Epidermal melanocyte (primary cell): Measurements from ENCODE around the gene SHB.

Source experiments
- DNase-seq: peaks from one replicate; pipeline ENCODE4 v3.0.0; 2011; ENCODE audit warnings: low spot score; ENCODE audit not compliant: insufficient read length

SHB gene

DNA sequence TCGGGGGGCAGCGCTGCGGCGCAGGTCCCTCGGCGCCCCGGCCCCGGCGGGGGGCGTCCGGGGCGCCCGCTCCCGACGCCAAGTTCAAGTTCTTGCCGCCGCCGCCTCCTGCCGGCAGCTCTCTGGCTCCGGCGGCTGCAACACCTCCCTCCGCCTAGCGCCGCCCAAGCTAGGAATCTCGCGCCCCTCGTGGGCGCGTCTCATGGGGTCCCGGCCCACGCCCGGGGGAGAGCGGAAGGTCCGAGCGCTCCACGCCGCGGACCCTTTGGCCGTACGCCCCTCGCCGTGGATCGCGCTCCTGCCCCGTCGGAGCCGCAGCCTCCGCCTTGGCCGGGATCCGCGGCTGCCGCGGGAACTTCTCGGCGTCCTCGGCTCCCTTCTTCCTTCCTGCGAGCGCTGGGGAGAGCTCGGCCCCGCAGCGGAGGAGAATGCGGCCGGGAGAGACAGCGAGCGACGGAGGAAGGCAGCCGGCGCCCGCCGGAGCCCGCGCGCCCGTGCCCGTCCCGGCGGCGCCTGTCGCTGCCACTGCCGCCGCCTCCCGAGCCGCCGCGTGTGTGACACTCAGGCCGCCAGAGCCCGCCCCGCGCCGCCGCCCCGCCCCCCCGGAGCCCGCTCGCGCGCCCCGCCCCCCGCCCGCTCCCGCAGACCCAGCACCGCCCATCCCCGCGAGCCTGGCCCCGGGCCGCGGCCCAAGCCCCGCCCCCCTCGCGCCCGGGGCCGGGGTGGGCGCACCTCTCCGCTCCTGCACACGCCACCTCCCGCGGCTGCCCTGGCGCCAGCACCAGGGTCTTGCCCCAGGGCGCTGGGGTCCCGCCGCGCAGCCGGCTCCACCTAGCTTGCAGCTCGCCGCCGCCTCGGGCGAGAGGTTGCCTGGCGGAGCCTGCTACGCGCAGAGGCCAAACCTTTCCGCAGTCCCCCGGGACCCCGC lies at the start of gene SHB:
TSS of gene SHB (minus strand) at position 527 of the 928 bp plus-strand sequence. CDS start 582 bp downstream, outside the sequence.
- DNase-seq = peak; percentile 81

- no peak for DNase-seq
Measured at GRCh38 chr9:38117651-38118050, 48.6 kb upstream of the SHB start.

- no peak for DNase-seq
Measured at GRCh38 chr9:38114905-38115304, 45.9 kb upstream of the SHB start.

GRCh38 chr9:38112456-38112855 lies 43.4 kb upstream of the SHB start:
- no peak for DNase-seq

DNA sequence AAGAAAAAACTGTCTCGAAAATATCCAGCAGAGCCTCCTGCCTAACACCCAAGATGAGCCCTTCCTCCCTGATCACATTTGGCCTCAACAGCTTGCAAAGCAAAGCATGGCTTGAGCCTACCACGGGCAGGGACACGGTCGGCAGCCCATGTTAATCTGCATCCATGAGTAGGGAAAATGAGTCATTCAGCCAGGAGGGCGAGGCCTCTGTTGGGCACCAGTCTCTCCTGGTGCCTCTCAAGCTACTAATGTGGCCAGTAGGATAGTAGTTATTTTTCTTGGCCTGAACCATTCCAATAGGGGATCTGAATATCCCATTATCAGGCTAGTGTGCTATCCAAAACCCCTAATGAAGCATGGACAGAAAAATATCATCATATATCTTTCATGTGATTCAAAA lies 43.0 kb upstream of the SHB start:
- no peak for DNase-seq

GRCh38 chr9:38110476-38110875 lies 41.4 kb upstream of the SHB start:
- DNase-seq = no peak

DNA sequence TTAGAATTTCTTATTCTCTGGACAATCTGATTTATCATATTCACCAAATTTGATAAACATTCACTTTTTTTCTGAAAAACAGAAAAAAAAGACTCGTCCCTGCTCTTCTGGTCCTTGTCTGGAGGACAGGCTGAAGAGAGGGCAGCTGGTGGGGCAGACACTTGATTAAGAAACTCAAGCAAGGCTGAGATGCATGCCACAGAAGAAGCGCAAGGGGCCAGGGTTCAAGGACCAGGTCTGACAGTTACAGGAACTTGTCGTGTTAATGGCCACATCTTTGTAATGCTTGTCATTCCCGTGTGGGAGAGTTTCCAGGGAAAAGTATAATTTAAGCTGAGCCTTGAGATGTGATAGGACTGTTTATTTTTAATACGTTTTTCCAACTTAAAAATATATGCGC lies 40.6 kb upstream of the SHB start:
- DNase-seq = no peak

- DNase-seq = no peak
Measured at GRCh38 chr9:38108326-38108725, 39.3 kb upstream of the SHB start.

DNA sequence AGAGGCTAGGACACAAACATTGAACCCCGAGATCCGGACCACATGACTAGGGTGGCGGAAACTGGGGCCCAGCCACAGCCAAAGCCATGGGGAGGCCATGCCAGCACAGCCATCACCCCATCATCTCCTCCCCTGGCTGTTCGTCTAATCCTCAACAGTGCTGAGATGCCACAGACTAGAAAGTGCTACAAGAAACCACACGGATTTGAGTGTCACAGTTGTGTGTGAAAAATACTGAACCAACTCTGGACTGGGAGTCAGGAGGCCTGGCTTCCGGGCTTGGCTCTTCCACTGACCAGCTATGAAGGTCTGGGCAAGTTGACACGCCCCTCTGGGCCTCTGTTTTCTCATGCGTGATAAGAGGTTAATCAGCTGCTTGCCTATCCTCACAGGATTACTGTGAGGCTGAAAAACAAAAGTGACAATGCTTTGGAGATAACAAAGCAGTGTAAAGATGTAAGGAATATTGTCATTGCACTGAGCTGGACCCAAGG lies 38.8 kb upstream of the SHB start:
- no peak for DNase-seq

DNA sequence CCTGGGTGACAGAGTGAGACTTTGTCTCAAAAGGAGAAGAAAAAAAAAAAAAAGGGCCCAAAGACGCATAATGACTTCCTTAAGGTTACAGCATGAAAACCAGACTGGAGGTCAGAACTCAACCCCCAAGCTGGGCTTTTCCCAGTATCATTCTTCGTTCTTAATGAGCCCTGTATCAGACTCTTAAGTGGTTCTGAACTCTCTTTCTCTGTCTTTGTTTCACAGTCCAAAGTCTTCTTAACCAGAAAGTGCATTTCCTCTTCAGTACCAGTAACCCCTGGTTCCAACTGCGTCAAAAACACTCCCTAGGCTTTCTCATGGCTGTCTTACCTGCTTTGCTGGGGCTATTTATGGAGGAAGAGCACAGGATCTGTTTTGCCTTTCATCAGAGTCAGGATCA lies 38.4 kb upstream of the SHB start:
- DNase-seq = no peak

GRCh38 chr9:38106488-38106887 lies 37.5 kb upstream of the SHB start:
- DNase-seq = no peak

DNA sequence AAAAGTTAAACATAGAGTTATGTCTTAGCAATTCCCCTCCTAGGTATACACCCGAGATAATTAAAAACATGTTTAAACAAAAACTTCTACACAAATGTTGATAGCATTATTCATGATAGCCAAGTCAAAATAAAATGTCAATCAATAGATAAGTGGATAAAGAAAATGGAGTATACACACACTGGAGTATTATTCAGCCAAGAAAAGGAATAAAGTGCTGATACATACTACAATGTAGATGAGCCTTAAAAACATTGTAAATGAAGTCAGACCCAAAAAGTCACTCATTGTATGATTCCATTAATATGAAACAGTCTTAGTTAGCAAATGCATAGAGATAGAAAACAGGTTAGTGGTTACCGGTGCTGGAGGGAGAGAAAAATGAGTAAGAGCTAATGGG lies 34.3 kb upstream of the SHB start:
- no peak for DNase-seq

DNA sequence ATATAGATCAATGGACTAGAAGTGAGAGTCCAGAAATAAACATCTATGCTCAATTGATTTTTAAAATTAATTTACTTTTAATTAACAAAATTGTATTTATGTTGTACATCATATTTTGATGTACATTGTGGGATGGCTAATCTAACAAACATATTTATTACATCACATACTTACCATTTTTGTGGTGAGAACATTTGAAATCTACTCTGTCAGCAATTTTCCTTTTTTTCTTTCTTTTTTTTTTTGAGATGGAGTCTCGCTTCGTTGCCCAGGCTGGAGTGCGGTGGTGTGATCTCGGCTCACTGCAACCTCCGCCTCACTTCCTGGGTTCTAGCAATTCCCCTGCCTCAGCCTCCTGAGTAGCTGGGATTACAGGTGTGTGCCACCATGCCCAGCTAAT lies 32.4 kb upstream of the SHB start:
- DNase-seq = no peak

DNA sequence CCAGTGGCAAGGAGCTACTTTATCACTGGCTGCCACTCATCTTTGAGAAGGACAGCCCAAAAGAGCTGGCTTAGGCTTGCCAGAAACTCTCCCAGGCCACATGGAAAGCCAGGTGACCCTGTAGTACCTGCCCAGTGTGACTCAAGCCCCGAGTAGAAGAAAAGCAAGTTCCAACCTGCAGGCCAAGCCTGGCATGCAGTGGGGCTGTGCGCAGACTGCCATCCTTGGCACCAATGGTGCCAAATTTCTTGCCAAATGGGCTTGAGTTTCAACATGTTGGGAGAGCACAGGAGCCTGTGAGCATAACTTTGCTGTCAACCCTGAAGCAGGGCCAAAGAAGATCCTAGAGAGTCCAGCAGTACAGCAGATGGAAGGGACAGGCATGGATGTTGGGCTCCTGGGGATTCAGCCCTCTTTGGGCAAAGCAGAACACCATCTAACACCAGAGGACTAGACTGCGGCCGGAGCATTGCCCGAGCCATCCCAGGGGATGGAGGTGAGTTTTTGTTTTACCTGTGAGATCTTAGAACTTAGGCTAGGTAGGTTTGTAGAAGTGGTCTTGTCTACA lies 27.3 kb upstream of the SHB start:
- no peak for DNase-seq

GRCh38 chr9:38094165-38094564 lies 25.1 kb upstream of the SHB start:
- DNase-seq = no peak

DNA sequence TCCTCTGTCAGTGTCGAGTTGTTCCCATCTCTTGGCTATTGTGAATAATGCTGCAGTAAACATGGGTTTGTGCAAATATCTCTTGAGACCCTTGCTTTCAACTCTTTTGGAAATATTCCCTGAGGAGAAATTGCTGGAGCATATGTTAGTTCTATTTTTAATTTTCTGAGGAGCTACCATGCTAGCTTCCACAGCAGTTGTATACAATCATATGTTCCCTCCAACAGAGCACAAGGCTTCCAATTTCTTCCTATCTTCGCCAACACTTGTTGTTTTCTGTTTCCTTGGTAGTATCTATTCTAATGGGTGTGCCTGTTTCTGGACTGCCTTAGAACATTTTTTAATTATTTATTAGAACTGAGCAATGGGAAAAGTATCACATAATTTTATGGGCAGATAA lies 23.6 kb upstream of the SHB start:
- DNase-seq = no peak

DNA sequence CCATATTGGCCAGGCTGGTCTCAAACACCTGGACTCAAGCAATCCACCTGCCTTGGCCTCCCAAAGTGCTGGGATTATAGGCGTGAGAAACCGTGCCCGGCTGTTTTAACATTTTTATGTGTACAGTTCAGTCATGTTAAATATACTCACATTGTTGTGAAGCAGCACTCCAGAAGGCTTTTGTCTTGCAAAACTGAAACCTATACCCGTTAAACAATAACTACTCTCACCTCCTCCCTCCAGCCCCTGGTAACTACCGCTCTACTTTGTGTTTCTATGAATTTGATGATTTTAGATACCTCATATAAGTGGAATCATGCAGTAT lies 23.1 kb upstream of the SHB start:
- DNase-seq = no peak

DNA sequence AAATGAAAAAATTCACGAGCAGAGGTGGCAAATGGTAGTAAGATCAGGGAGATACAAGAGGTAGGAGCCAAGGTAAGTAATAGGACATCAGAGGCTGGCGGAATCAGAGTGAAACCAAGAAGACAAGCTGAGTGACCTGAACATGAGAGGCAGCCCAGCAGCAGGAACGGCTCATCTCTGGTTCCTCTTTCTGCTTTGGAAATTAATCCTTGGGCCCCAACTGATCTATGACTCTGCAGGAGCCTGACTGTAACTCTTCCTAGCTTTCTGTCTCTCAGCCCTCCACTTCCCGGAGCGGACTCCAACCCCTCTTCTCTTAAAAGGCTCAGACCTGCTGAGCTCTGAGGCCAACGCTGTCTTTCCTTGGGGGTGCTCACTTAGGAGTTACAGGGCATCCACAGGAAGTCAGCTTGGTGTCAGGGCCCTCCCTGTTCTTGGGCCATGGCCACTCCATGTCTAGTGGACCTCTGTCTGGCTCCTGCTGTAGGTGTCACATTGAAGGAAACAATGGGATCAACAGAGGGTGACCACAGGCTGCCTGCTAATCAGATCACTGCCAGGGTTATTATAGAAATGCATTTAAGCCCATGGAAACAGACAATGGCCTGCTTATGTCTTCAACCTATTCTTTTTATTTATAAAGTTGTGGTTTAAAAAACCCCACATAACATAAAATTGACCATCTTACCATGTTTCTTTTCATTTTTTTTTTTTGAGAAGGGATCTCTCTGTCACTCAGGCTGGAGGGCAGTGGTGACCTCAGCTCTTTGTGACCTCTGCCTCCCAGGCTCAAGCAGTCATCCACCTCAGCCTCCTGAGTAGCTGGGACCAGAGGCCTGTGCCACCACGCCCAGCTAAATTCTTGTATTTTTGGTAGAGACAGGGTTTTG lies 22.5 kb upstream of the SHB start:
- DNase-seq = no peak

- DNase-seq = no peak
Measured at GRCh38 chr9:38090170-38090569, 21.1 kb upstream of the SHB start.

DNA sequence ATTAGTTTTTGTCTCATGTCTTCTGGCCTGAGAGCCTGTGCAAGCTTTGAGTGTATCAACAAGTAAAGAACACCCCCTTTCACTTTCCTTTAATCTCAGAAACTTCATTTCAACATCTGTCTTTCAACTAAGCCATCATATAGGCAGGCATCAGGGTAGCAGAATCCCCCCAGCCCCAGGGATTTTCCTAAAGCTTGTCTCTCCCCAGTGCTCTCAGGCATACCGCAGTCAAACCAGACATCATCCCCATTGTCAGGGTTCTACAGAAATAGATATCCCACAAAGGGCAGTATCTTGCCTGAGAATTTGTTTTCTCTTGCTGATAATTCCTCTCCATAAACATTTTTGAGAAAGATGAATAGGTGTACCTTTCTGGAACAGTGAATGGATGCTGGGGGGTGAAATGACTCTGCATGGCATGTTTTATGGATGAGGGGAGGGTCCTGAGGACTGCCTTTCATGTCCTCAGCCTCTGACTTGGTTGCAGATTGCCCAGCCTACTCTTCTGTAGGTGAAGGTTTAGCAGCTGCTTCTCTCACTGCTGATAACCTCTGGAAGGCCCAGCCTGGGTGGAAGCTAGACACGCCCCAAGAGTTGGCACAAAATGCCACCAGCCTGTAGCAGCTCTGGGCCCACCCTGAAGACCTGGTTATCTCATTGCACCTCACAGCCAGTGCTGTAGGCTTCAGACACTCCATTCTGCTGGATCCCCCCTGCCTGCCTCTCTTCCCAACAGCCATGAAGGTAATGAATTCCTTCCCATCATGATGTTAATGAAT lies 20.5 kb upstream of the SHB start:
- no peak for DNase-seq
